Measurements from ENCODE around the gene MOV10.

Gene MOV10

DNA sequence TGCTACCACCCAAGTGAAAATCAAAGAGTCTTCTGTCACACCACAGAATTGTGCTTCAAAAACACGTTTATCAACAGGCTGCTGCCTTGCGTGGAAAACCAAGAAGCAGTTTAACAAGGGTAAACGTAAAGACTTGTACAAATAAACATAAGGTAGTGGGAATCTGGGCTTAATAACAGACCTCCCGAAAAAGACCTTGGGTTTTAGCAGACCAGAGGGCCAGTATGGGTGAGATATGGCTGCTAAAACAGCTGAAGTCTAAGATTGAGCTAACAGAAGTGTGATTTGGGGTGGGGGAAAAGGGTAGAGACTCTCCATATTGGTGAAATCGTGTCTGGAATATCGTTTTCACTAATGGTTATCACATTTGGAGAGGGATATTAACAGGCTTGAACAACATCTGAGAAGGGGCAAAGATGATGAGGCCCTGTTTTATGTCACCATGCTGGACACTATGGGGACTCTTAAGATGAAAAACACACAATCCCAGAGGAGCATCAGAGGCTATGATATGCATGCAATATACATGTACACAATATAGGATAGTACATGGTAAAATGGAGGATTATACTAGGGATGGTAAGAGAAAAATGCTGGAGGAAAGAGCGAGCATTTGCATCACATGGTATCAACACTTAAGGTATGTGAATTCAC, 1.4 kb downstream of the MOV10 start:
- no peak for DNase-seq

DNA sequence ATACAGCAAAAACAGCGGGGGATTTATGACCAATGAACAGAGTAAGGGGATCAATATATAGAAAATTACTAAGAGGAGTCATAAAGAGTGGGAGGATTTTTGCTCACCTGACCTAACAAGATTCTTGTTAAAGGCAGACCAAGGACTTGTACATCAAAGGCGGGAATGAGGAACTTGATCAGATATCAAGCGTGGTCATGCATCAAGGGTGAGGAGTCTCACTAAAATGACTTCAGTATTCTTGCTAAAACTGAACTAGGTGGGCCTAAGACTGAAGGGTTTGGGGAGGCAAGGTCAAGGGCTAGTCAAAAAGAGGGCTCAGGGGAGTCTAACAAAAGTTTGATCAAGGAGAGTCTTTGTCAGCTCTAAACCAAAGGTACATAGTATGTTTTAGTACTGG, 2.1 kb downstream of the MOV10 start:
- DNase-seq = no peak

- DNase-seq = no peak
These were observed 3.0 kb downstream of the MOV10 start for GRCh38 chr1:112677501-112677900.

DNA sequence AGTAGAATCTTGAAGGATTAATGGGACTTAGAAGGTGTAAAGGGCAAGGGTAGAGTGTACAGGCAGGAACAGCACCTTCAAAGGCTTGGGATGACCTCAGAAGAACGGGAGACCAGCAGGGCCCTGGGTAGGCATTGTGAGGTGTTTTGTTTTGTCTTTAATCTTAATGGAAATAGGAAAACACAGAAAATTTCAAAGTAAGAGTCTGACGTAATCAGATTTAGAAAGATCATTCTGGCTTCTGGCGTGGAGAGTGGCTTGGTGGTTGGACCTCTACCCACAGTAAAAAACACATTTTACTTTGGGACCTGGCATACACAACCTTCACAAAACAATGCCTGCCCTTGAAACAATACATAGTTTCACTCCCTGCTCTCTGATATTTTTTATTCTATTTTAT, 4.1 kb downstream of the MOV10 start:
- DNase-seq = no peak

DNA sequence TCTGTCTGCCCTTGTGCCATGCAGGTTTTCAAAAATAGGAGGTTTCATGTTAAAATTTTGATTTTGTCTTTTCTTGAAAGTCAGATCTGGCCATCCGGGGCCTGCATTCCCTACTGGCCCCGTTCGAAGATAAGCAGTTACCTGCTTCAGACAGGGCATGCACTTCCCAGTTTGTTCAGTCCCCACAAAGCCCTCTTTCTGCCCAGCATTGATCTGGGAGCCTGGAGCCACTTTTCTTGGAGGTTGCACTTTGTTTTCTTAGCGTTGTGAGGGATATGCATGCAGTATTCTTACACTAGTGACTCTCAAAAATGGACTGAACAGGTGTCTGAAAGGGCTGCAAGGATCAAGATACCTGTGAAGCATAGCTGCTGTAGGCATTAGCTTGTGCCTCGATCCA, 11.5 kb downstream of the MOV10 start:
- DNase-seq = no peak

- DNase-seq = no peak
These were observed 12.0 kb downstream of the MOV10 start for GRCh38 chr1:112686417-112686816.

- DNase-seq = no peak
These were observed 12.4 kb downstream of the MOV10 start for GRCh38 chr1:112686835-112687234.

- no peak for DNase-seq
These were observed 12.9 kb downstream of the MOV10 start for GRCh38 chr1:112687361-112687760.

- no peak for DNase-seq
These were observed 13.5 kb downstream of the MOV10 start for GRCh38 chr1:112687785-112688496.

- DNase-seq = no peak
These were observed 14.3 kb downstream of the MOV10 start for GRCh38 chr1:112688781-112689193.

- no peak for DNase-seq
These were observed 14.9 kb downstream of the MOV10 start for GRCh38 chr1:112689196-112689841.

DNA sequence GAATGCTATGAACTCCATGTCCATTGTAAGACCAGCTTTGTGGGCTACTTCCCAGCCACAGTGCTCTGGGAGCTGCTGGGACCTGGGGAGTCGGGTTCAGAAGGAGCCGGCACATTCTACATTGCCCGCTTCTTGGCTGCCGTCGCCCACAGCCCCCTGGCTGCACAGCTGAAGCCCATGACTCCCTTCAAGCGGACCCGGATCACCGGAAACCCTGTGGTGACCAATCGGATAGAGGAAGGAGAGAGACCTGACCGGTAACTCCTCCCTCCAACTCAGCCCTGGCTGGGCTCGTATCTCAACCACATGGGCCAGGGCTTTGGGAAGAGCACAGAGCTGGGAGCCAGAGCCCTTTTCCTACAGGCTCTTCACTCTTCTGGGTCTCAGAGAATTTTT, 15.4 kb downstream of the MOV10 start:
- no peak for DNase-seq

- no peak for DNase-seq
These were observed 18.2 kb downstream of the MOV10 start for GRCh38 chr1:112692681-112693080.

DNA sequence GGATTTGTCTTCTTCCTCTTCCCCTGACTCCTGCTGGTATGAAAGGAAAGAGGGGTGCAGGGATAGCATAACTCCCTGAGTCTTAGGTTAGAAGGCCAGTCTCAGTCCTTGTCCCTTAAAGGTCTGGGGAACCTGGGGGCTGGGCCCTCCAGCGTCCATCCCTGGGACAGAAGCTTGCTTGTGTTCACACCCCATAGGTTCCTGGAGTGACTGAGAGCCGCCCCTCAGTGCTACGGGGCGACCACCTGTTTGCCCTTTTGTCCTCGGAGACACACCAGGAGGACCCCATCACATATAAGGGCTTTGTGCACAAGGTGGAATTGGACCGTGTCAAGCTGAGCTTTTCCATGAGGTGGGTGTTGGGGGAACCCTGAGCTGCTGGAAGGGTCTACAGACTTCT, 19.4 kb downstream of the MOV10 start:
- DNase-seq = no peak

DNA sequence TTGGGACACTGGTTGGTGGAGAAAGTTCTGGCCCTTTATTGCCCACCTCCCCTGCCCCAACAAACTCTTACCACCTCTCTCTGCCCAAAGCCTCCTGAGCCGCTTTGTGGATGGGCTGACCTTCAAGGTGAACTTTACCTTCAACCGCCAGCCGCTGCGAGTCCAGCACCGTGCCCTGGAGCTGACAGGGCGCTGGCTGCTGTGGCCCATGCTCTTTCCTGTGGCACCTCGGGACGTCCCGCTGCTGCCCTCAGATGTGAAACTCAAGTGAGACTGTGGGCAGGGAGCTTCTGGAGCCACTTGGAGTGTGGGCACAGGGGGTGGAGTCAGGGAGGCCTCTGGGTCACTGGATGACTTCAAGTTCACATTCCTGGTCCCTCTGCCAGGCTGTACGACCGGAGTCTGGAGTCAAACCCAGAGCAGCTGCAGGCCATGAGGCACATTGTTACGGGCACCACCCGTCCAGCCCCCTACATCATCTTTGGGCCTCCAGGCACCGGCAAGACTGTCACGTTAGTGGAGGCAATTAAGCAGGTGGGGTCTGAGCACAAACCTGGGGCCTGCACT, 20.0 kb downstream of the MOV10 start:
- DNase-seq = no peak

- no peak for DNase-seq
These were observed 20.8 kb downstream of the MOV10 start for GRCh38 chr1:112695276-112695675.

DNA sequence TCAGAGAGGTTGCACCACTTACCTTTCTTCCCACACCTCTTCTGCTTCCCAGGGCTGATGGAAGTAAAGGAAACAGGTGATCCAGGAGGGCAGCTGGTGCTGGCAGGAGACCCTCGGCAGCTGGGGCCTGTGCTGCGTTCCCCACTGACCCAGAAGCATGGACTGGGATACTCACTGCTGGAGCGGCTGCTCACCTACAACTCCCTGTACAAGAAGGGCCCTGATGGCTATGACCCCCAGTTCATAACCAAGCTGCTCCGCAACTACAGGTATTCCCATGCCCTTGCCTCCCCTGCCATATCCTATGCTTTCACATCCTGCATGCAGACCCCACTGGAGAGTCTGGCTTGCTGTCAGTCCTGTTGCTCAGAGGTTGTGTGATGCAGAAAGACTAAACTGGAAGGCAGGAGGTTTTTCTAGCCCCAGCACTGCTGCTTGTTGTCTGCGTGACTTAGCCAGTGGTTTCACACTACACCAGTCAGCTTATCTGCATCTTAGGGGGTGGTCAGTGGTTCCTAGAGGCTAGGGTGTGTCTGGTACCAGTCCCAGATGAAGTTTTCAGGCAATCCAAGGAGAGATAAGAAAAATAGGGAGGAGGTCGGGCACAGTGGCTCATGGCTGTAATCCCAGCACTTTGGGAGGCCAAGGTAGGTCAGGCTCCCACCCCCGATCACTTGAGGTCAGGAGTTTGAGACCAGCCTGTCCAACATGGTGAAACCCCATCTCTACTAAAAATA, 22.3 kb downstream of the MOV10 start:
- no peak for DNase-seq

GRCh38 chr1:112697781-112698201, 23.3 kb downstream of the MOV10 start:
- DNase-seq = no peak

- no peak for DNase-seq
These were observed 24.2 kb downstream of the MOV10 start for GRCh38 chr1:112698366-112699310.

DNA sequence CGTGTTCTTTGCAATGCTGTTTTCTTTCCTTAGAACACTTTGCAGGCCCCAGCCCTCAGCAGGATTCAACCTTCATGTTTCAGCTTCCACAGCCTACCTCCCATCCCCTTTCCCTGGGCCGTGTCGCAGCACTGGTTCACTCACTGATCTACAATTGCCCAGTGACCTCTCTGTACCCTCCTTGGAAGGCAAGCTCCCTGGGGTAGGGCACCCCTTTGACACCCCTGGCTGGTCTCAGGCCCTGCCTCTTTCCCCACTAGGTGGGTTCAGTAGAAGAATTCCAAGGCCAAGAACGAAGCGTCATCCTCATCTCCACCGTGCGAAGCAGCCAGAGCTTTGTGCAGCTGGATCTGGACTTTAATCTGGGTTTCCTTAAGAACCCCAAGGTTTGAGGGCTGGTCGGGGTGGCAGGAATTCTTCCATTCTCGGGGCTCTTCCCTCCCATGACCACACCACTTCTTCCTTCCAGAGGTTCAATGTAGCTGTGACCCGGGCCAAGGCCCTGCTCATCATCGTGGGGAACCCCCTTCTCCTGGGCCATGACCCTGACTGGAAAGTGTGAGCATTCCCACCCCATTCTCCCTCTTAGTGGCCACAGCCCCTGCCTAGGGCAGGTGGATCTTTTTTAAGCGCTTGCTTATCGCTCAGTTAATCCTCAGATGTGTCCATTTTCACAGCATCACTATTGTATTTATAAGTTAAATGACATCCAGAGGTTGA, 25.1 kb downstream of the MOV10 start:
- DNase-seq = no peak

Data from NCI-H524 (cell line).